HEK293 (cell line): ENCODE measurements around the gene ACAN.

Experiments used
- CTCF ChIA-PET: fragments of 350-600 bp; formaldehyde crosslinking; extraction: SDS; loops from one replicate; lab custom pipeline; 2021; ENCODE audit warnings: antibody characterized with exemption; lab: Yijun Ruan, JAX
- POLR2A ChIA-PET: fragments of 300-600 bp; formaldehyde crosslinking; extraction: SDS; loops from one replicate; lab custom pipeline; 2020; ENCODE audit warnings: antibody characterized with exemption, inconsistent platforms; lab: Yijun Ruan, JAX
- H3K27ac ChIP-seq: fragments of 200-500 bp; sonication (Bioruptor generic); 2 replicates; pipeline ENCODE4 v1.5.1; 2014; ENCODE audit warnings: low read depth, low read length, control low read depth, inconsistent platforms; ENCODE audit errors: extremely low read depth
- H3K36me3 ChIP-seq, 2 experiments: fragments of 200-500 bp in 1 of 2; sonication (Bioruptor generic) in 1 of 2; 1 replicate in 1 of 2; 2 replicates in 1 of 2; pipeline ENCODE4 v1.5.1; 2014 to 2017; ENCODE audit warnings: inconsistent platforms in 2 of 2, low read length in 2 of 2; ENCODE audit not compliant: control insufficient read depth in 2 of 2, insufficient read depth in 1 of 2
- H3K4me1 ChIP-seq: fragments of 200-500 bp; sonication (Bioruptor generic); 2 replicates; pipeline ENCODE4 v1.5.1; 2014; ENCODE audit warnings: mild to moderate bottlenecking, low read length, inconsistent platforms; ENCODE audit not compliant: control insufficient read depth, insufficient read depth
- H3K4me3 ChIP-seq: 2 replicates; pipeline ENCODE4 v1.5.1; 2011; ENCODE audit warnings: low read depth, mild to moderate bottlenecking, control low read depth, low read length, moderate library complexity
- H3K9me3 ChIP-seq: fragments of 200-500 bp; sonication (Bioruptor generic); 2 replicates; pipeline ENCODE4 v1.5.1; 2014; ENCODE audit warnings: low read depth, low read length, inconsistent platforms; ENCODE audit not compliant: control insufficient read depth, insufficient read depth
- BCL11B ChIP-seq: fragments of 450-650 bp; formaldehyde crosslinking; IDR thresholded peaks from 2 replicates; pipeline ENCODE4 v1.5.1; 2016; ENCODE audit warnings: low read depth, missing biosample characterization, missing genetic modification characterization
- BCL6B ChIP-seq: fragments of 450-650 bp; formaldehyde crosslinking; IDR thresholded peaks from 2 replicates; pipeline ENCODE4 v1.5.1; 2017; ENCODE audit warnings: missing biosample characterization, missing genetic modification characterization
- GFI1B ChIP-seq: fragments of 450-650 bp; formaldehyde crosslinking; IDR thresholded peaks from 2 replicates; pipeline ENCODE4 v1.5.1; 2016; ENCODE audit warnings: missing biosample characterization, missing genetic modification characterization
- GLI4 ChIP-seq: fragments of 450-650 bp; formaldehyde crosslinking; IDR thresholded peaks from 2 replicates; pipeline ENCODE4 v1.5.1; 2016; ENCODE audit warnings: missing biosample characterization, missing genetic modification characterization
- GLIS2 ChIP-seq: fragments of 450-650 bp; formaldehyde crosslinking; IDR thresholded peaks from 2 replicates; pipeline ENCODE4 v1.5.1; 2016; ENCODE audit warnings: missing biosample characterization, missing genetic modification characterization
- KLF7 ChIP-seq: fragments of 450-650 bp; formaldehyde crosslinking; IDR thresholded peaks from 2 replicates; pipeline ENCODE4 v1.5.1; 2016; ENCODE audit warnings: missing biosample characterization, missing genetic modification characterization, borderline replicate concordance
- MZF1 ChIP-seq: fragments of 450-650 bp; formaldehyde crosslinking; IDR thresholded peaks from 2 replicates; pipeline ENCODE4 v1.5.1; 2017; ENCODE audit warnings: missing biosample characterization, missing genetic modification characterization, borderline replicate concordance
- SCRT1 ChIP-seq: fragments of 450-650 bp; formaldehyde crosslinking; IDR thresholded peaks from 2 replicates; pipeline ENCODE4 v1.5.1; 2016; ENCODE audit warnings: missing biosample characterization, missing genetic modification characterization, borderline replicate concordance
- SCRT2 ChIP-seq: fragments of 450-650 bp; formaldehyde crosslinking; IDR thresholded peaks from 2 replicates; pipeline ENCODE4 v1.5.1; 2016; ENCODE audit warnings: missing biosample characterization, missing genetic modification characterization
- SETDB1 ChIP-seq: IDR thresholded peaks from one replicate; pipeline ENCODE4 v1.6.1; 2017; ENCODE audit warnings: mild to moderate bottlenecking, low read length, moderate library complexity, mixed read lengths; ENCODE audit not compliant: insufficient read length
- WT1 ChIP-seq: fragments of 450-650 bp; formaldehyde crosslinking; IDR thresholded peaks from 2 replicates; pipeline ENCODE4 v1.5.1; 2016; ENCODE audit warnings: missing biosample characterization, missing genetic modification characterization
- YY2 ChIP-seq: fragments of 450-650 bp; formaldehyde crosslinking; IDR thresholded peaks from 2 replicates; pipeline ENCODE4 v1.5.1; 2016; ENCODE audit warnings: missing biosample characterization, missing genetic modification characterization
- ZBTB17 ChIP-seq: fragments of 450-650 bp; formaldehyde crosslinking; IDR thresholded peaks from 2 replicates; pipeline ENCODE4 v1.5.1; 2016; ENCODE audit warnings: missing biosample characterization, missing genetic modification characterization
- ZEB2 ChIP-seq: fragments of 450-650 bp; formaldehyde crosslinking; IDR thresholded peaks from 2 replicates; pipeline ENCODE4 v1.5.1; 2016; ENCODE audit warnings: missing biosample characterization, missing genetic modification characterization
- ZFP69B ChIP-seq: fragments of 450-650 bp; formaldehyde crosslinking; IDR thresholded peaks from 2 replicates; pipeline ENCODE4 v1.5.1; 2016; ENCODE audit warnings: missing biosample characterization, missing genetic modification characterization
- ZIC2 ChIP-seq: fragments of 450-650 bp; formaldehyde crosslinking; IDR thresholded peaks from 2 replicates; pipeline ENCODE4 v1.5.1; 2016; ENCODE audit warnings: missing biosample characterization, missing genetic modification characterization
- ZNF138 ChIP-seq: fragments of 450-650 bp; formaldehyde crosslinking; IDR thresholded peaks from 2 replicates; pipeline ENCODE4 v1.5.1; 2016; ENCODE audit warnings: missing biosample characterization, missing genetic modification characterization, borderline replicate concordance
- ZNF155 ChIP-seq: fragments of 450-650 bp; formaldehyde crosslinking; IDR thresholded peaks from 2 replicates; pipeline ENCODE4 v1.5.1; 2016; ENCODE audit warnings: missing biosample characterization, missing genetic modification characterization
- ZNF19 ChIP-seq: fragments of 450-650 bp; formaldehyde crosslinking; IDR thresholded peaks from 2 replicates; pipeline ENCODE4; 2016; ENCODE audit warnings: missing biosample characterization, missing genetic modification characterization, low read depth
- ZNF2 ChIP-seq: fragments of 450-650 bp; formaldehyde crosslinking; IDR thresholded peaks from 2 replicates; pipeline ENCODE4 v1.5.1; 2016; ENCODE audit warnings: missing biosample characterization, missing genetic modification characterization
- ZNF292 ChIP-seq: fragments of 450-650 bp; formaldehyde crosslinking; IDR thresholded peaks from 2 replicates; pipeline ENCODE4 v1.5.1; 2016; ENCODE audit warnings: low read depth, missing biosample characterization, missing genetic modification characterization, borderline replicate concordance
- ZNF335 ChIP-seq: fragments of 450-650 bp; formaldehyde crosslinking; conservative IDR thresholded peaks from 2 replicates; pipeline ENCODE4 v1.5.1; 2016; ENCODE audit warnings: missing biosample characterization, missing genetic modification characterization
- ZNF510 ChIP-seq: fragments of 450-650 bp; formaldehyde crosslinking; IDR thresholded peaks from 2 replicates; pipeline ENCODE4 v1.5.1; 2018; ENCODE audit warnings: mild to moderate bottlenecking, missing genetic modification characterization, missing biosample characterization; ENCODE audit not compliant: insufficient replicate concordance
- ZNF558 ChIP-seq: fragments of 450-650 bp; formaldehyde crosslinking; IDR thresholded peaks from 2 replicates; pipeline ENCODE4 v1.5.1; 2016; ENCODE audit warnings: missing biosample characterization, missing genetic modification characterization
- ZNF600 ChIP-seq: fragments of 450-650 bp; formaldehyde crosslinking; IDR thresholded peaks from 2 replicates; pipeline ENCODE4 v1.5.1; 2016; ENCODE audit warnings: missing biosample characterization, missing genetic modification characterization
- ZNF639 ChIP-seq: fragments of 450-650 bp; formaldehyde crosslinking; IDR thresholded peaks from 2 replicates; pipeline ENCODE4 v1.5.1; 2016; ENCODE audit warnings: missing biosample characterization, missing genetic modification characterization
- ZNF76 ChIP-seq: fragments of 450-650 bp; formaldehyde crosslinking; IDR thresholded peaks from 2 replicates; pipeline ENCODE4; 2016; ENCODE audit warnings: low read depth, missing biosample characterization, missing genetic modification characterization, borderline replicate concordance
- ZNF768 ChIP-seq: fragments of 450-650 bp; formaldehyde crosslinking; IDR thresholded peaks from 2 replicates; pipeline ENCODE4 v1.5.1; 2018; ENCODE audit warnings: missing biosample characterization, mild to moderate bottlenecking, missing genetic modification characterization
- ZNF785 ChIP-seq: fragments of 450-650 bp; formaldehyde crosslinking; IDR thresholded peaks from 2 replicates; pipeline ENCODE4 v1.5.1; 2016; ENCODE audit warnings: missing biosample characterization, missing genetic modification characterization
- ZSCAN30 ChIP-seq: fragments of 450-650 bp; IDR thresholded peaks from 2 replicates; pipeline ENCODE4 v1.5.1; 2018; ENCODE audit warnings: missing biosample characterization, mild to moderate bottlenecking, missing genetic modification characterization, moderate library complexity

The ACAN gene

GRCh38 chr15:88890495-88890894 lies 87.3 kb downstream of the ACAN start (continued):
- TF ChIP-seq GFI1B (tag by site-specific recombination) = no peak
- no peak for TF ChIP-seq ZNF138 (tag by site-specific recombination)
- no peak for TF ChIP-seq YY2
- no peak for TF ChIP-seq BCL6B
- TF ChIP-seq BCL11B (tag by site-specific recombination) = no peak
- TF ChIP-seq ZNF510 (tag by site-specific recombination) = no peak
- no peak for TF ChIP-seq ZNF639 (tag by site-specific recombination)
- TF ChIP-seq ZNF785 (tag by site-specific recombination) = no peak
- TF ChIP-seq ZNF76 (tag by site-specific recombination) = no peak
- TF ChIP-seq SCRT1 (tag by site-specific recombination) = no peak
- no peak for TF ChIP-seq WT1 (tag by site-specific recombination)
- no peak for TF ChIP-seq GLI4 (tag by site-specific recombination)

- POLR2A ChIA-PET = interaction anchor here (1.6 kb wide), 1 partner anchor 13 kb away, joined by 3 read pairs; no protein-coding TSS in a partner anchor
- H3K9me3 ChIP-seq = no peaks in the 10 kb centered on the region
- no peaks in the 10 kb centered on the region; a peak in 1 of 3 replicates for H3K36me3 ChIP-seq
- no peak overlapping the region for H3K4me3 ChIP-seq
- CTCF ChIA-PET = interaction anchor here (0.6 to 3.1 kb wide), 7 partner anchors 9 to 288 kb away, joined by 3 to 38 read pairs (median 6); no protein-coding TSS in a partner anchor
- H3K27ac ChIP-seq = no peak overlapping the region
- H3K4me1 ChIP-seq = peaks cover 5% of the 10 kb centered on the region
- TF ChIP-seq ZIC2 (tag by site-specific recombination) (peak; percentile 41), ZNF292 (no peak)
- TF ChIP-seq, all 188 proteins: peak for 1
These were observed 88.5 kb downstream of the ACAN start for GRCh38 chr15:88891540-88892254.

- CTCF ChIA-PET = interaction anchor here (0.6 to 4.7 kb wide), 8 partner anchors 8 to 284 kb away, joined by 3 to 21 read pairs (median 4); no protein-coding TSS in a partner anchor
- POLR2A ChIA-PET = interaction anchor here (0.9 to 1.5 kb wide), 3 partner anchors 14 to 17 kb away, joined by 3 to 5 read pairs (median 3); no protein-coding TSS in a partner anchor
- Histone ChIP-seq H3K36me3 (peaks cover 0 to 3% of the 10 kb centered on the region in 2 experiments; a peak in 2 of 3 replicates), H3K4me3 (peak overlapping the region; percentile 45), H3K9me3 (no peaks in the 10 kb centered on the region), H3K4me1 (peaks cover 15% of the 10 kb centered on the region), H3K27ac (no peak overlapping the region)
- TF ChIP-seq ZBTB17 (tag by site-specific recombination) (peak; percentile 67), ZNF335 (tag by site-specific recombination) (peak; percentile 79), ZNF19 (no peak), ZFP69B (tag by site-specific recombination) (no peak), ZNF639 (tag by site-specific recombination) (peak; percentile 29; the same call in 1 of the 2 replicates), KLF7 (tag by site-specific recombination) (no peak), SCRT2 (tag by site-specific recombination) (peak; percentile 96), MZF1 (tag by site-specific recombination) (no peak), SETDB1 (no peak), ZNF558 (tag by site-specific recombination) (no peak), ZNF155 (no peak), GLIS2 (tag by site-specific recombination) (peak; percentile 49), ZNF2 (tag by site-specific recombination) (peak; percentile 86), ZSCAN30 (tag by site-specific recombination) (peak; percentile 70; the same call in 1 of the 2 replicates), ZNF600 (peak; percentile 30; the same call in 1 of the 2 replicates), ZNF768 (no peak), ZEB2 (peak; percentile 84)
These were observed 91.1 kb downstream of the ACAN start for GRCh38 chr15:88894348-88894818.
